GM12864 (cell line): Measurements from ENCODE around the gene ERP27.

Source experiments
- DNase-seq: peaks from one replicate; pipeline ENCODE4 v3.0.0-alpha.2; 2011; ENCODE audit warnings: low read depth
- H3K4me3 ChIP-seq: 2 replicates; pipeline ENCODE4 v1.5.1; 2011; ENCODE audit warnings: mild to moderate bottlenecking, low read depth, low read length, control low read depth
- CTCF ChIP-seq: IDR thresholded peaks from 2 replicates; pipeline ENCODE4 v1.5.1; 2011; ENCODE audit warnings: low read depth, mild to moderate bottlenecking, moderate library complexity, low read length, control low read depth, inconsistent platforms; ENCODE audit errors: missing control alignments

The ERP27 gene

DNA sequence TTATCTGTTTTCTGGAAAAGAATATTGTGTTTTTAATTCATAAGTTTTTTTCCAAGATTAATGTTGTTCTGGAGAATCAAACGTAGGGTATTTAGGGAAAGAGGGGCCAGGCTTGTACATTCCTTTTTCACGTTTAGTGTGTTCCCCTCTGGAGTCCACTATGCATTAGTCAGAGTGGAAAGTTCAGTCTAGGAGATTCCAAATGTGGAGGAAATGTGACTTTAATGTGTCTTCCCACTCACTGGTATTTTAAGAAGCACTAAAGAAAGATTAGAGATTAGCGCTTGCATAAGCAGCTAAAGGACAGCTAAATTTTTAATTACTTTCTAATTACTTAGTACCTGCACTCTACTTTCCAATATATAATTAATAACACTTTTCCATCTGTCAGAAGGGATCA, 30.1 kb upstream of the ERP27 start:
- DNase-seq: no peak
- TF ChIP-seq CTCF: no peak
- no peak overlapping the region for H3K4me3 ChIP-seq

DNA sequence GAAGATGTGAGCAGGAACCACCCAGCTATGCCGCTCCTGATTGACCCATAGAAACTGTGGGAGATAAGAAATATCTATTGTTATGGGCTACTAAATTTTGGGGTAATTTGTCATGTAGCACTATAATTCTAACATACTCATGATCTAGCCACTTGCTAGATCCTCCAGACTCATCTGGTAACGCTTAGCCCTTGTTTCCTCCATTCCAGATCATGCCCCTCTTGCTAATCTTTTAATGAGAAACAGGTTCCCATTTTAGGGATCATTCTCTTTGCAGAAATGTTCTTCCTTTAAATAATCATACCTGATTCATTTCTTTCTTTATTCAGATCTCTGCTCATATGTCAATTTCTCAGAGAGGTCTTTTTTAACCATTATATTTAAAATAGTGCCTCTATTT, 26.9 kb upstream of the ERP27 start:
- TF ChIP-seq CTCF: no peak
- no peak for DNase-seq
- H3K4me3 ChIP-seq: no peak overlapping the region

DNA sequence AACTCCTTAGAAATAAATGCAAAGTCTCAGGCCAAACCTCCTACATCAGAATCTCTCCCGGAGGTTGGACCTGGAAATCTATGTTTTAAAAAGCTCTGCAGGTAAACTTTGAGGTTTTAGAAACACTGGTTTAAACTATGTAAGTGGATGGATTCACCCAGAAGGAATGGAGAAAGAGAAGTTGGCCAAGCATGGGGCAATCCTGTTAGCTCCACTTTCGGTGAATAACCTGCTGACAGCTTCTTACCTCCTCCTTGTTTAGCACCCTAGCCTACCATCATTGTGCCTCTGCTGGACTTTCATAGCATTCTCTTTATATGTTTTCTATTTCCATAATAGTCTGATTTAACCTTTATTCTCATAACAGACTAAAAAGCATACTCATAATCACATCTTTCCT, 26.1 kb upstream of the ERP27 start:
- no peak for DNase-seq
- no peak overlapping the region for H3K4me3 ChIP-seq
- no peak for TF ChIP-seq CTCF

DNA sequence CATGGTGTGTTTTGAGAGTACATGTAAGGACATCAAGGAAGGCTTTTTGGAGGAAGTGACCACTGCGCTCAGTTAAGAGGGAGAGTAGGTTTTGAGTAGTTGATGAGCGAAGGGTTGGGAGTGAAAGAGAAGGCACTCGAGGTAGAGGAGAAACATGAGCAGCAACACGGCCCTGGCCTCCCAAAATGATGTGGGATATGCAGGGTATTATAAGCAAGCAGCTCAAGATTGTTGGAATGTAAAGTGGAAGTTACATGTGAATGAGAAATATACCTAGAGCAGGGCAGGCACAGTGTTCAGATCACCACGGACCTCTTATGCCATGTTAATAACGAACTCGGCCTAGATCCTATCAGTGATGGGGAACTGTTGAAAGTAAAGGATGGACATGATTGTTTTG, 25.2 kb upstream of the ERP27 start:
- no peak for DNase-seq
- TF ChIP-seq CTCF: no peak
- no peak overlapping the region for H3K4me3 ChIP-seq

DNA sequence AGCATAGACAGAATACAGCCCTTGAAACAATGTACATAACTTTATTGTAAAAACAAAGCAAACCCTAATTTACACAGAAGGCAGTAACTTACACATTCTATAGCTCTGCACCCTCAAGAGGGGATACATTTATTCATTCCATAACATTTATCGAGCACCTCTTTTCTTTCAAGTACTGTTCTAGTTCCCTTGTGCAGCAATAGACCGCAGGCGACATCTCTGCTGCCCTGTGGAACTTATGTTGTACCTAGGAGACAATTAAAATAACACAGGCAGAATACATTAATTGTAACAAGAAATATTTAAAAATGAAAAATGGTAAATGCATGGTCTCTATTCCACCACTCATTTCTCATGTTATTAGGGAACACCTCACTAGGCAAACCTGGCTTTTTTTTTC, 24.5 kb upstream of the ERP27 start:
- DNase-seq: no peak
- no peak for TF ChIP-seq CTCF

GRCh38 chr12:14962153-14962539, 23.8 kb upstream of the ERP27 start:
- peak overlapping the region; percentile 73; the same call in 1 of the 2 replicates for H3K4me3 ChIP-seq
- DNase-seq: no peak
- no peak for TF ChIP-seq CTCF

More for the DNA sequence above, 24.5 kb upstream of the ERP27 start:
- no peak overlapping the region; the same call in 1 of the 2 replicates for H3K4me3 ChIP-seq

DNA sequence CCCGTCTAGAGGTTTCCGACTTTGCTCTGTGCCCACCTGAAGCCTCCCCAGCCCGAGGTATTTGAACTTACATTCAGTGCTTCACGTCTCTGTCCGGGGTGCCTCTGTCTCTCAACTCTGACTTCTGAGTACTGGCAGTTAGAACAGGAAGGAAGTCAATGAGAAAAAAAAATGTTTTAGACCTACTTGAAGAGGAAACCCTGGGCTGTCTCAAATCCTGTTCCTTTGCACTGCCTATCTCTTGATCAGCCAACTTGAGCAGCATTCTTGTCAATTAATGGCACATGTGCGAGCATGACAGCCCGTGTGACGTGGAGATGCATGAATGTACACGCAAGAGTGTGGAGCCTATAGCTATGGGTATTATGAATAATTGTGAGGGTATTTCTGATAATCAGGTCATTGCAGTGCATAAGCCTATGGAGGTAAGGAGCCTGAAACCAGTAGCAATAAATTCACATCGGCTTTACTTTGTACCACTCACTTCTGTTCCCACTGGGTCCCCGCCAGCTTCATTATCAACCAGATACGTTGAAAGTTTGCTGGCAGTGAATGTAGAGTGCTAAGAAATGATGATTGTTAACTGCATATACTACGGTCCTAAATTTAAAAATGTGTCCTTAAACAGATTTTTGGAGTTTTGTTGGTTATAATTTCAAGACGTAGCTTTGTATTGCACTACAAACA, 23.3 kb upstream of the ERP27 start, which contains the start of gene ARHGDIB:
ARHGDIB (minus strand) TSS at position 136 of the 687 bp plus-strand sequence. CDS start 10,889 bp downstream, outside the sequence.
- TF ChIP-seq CTCF: no peak
- DNase-seq: peak; percentile 92
- H3K4me3 ChIP-seq: peak within 1 kb of the TSS; percentile 73
